ENCODE data around the gene BEGAIN.

- TF ChIP-seq CTCF (IDR thresholded peaks at IDR 0.05 in 4 of 5, conservative IDR thresholded peaks at IDR 0.05 in 1 of 5) (no peak), POLR2A (IDR thresholded peaks at IDR 0.05) (no peak)
Measured at GRCh38 chr14:100555436-100556139, 31.6 kb downstream of the BEGAIN start.

Measured in gastrocnemius medialis (tissue), 4 donors.